Small intestine (tissue), 16 donors: ENCODE data around the gene FBXL16. TPM values are rescaled to one million over a fixed set of nuclear protein-coding genes. Genes with fewer than 3 reads are reported as not detected.
"Not testable (repeated sequence)": the region's sequence is repeated elsewhere in the genome, so short reads cannot be mapped to it uniquely, and the experiment has no call there.

Source experiments
- DNase-seq, 2 donors: peaks; one replicate each; pipeline versions ENCODE4 v3.0.0 to v3.0.0-alpha.2; 2013
- FAIRE-seq: peaks from 2 replicates; lab custom pipeline; 2012; peaks lifted over from hg19 to GRCh38; lab: Jason Lieb, UNC
- H3K27ac ChIP-seq, 3 donors: one replicate each; pipeline ENCODE4 v1.5.1; 2013; ENCODE audit warnings: low read length in 2 of 3, mild to moderate bottlenecking in 2 of 3, control low read depth in 1 of 3, inconsistent platforms in 1 of 3, low read depth in 1 of 3, moderate library complexity in 1 of 3
- H3K27me3 ChIP-seq, 3 donors: one replicate each; pipeline ENCODE4 v1.6.1; 2013; ENCODE audit warnings: low read length in 3 of 3, inconsistent platforms in 1 of 3; ENCODE audit not compliant: control insufficient read depth in 3 of 3, insufficient read depth in 3 of 3
- H3K36me3 ChIP-seq, 3 donors: one replicate each; pipeline ENCODE4 v1.6.1; 2013; ENCODE audit warnings: low read length in 3 of 3, inconsistent platforms in 1 of 3, low read depth in 1 of 3, mild to moderate bottlenecking in 1 of 3, moderate library complexity in 1 of 3; ENCODE audit not compliant: control insufficient read depth in 3 of 3, insufficient read depth in 2 of 3
- H3K4me1 ChIP-seq, 3 donors: one replicate each; pipeline ENCODE4 v1.6.1; 2013; ENCODE audit warnings: low read length in 2 of 3, inconsistent platforms in 1 of 3, low read depth in 1 of 3, mild to moderate bottlenecking in 1 of 3, moderate library complexity in 1 of 3; ENCODE audit not compliant: control insufficient read depth in 3 of 3, insufficient read depth in 2 of 3
- H3K4me3 ChIP-seq, 3 donors: one replicate each; pipeline ENCODE4 v1.5.1; 2013; ENCODE audit warnings: low read length in 3 of 3, control low read depth in 1 of 3, inconsistent platforms in 1 of 3, low read depth in 1 of 3, mild to moderate bottlenecking in 1 of 3, moderate library complexity in 1 of 3
- H3K9me3 ChIP-seq, 2 donors: one replicate each; pipeline ENCODE4 v1.6.1; 2013; ENCODE audit warnings: low read depth in 1 of 2, low read length in 1 of 2; ENCODE audit not compliant: control insufficient read depth in 2 of 2, insufficient read depth in 1 of 2
- WGBS, 3 donors: extraction: QIAGEN DNeasy Blood & Tissue Kit; methylation state at CpG; one replicate each; pipeline ENCODE4 v1.1.7; 2013; 5-methylcytosine and 5-hydroxymethylcytosine counted together
- long read RNA-seq, 10 donors: transcript quantifications; one replicate each; lab custom pipeline, GENCODE V29; 2026
- polyA plus RNA-seq, 4 donors: library from polyadenylated mRNA; stranded (reverse) in 3 of 4; unstranded in 1 of 4; fragments of 200-250 nt in 3 of 4; fragments of 120-200 nt in 1 of 4; gene quantifications; one replicate each; pipeline versions ENCODE4 v1.2.1 to v1.2.3, GENCODE V29; 2013
- donor health status: healthy with polysubstance abuse.
- donor health status: control.
- donor health status: control.
- donor health status: Bipolar disorder and iron deficiency.
- donor health status: healthy.

Gene FBXL16, protein sequence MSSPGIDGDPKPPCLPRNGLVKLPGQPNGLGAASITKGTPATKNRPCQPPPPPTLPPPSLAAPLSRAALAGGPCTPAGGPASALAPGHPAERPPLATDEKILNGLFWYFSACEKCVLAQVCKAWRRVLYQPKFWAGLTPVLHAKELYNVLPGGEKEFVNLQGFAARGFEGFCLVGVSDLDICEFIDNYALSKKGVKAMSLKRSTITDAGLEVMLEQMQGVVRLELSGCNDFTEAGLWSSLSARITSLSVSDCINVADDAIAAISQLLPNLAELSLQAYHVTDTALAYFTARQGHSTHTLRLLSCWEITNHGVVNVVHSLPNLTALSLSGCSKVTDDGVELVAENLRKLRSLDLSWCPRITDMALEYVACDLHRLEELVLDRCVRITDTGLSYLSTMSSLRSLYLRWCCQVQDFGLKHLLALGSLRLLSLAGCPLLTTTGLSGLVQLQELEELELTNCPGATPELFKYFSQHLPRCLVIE
- polyA plus RNA-seq = 1 to 10 TPM in 3 of 4 donors, under 1 TPM in 1; 0.81 to 3.4 (median 1.2) TPM
- long read RNA-seq, donor 1 = 0 reads
- long read RNA-seq, donor 2 = 0 reads
- long read RNA-seq, donor 3 = 0 reads
- long read RNA-seq, donor 4 = 0 reads
- long read RNA-seq, donor 5 = 0 reads
- long read RNA-seq, donor 6, partial matches to known transcripts = 0 of 1 reads
- long read RNA-seq, donor 6, other reads (novel, unspliced or antisense) = 0 of 1 reads
- long read RNA-seq, donor 7 = 0 reads
- long read RNA-seq, donor 8 = 0 reads
- long read RNA-seq, donor 9 = 0 reads
- long read RNA-seq, donor 10, partial matches to known transcripts = 0 of 2 reads
- long read RNA-seq, donor 10, other reads (novel, unspliced or antisense) = 0 of 2 reads

- WGBS, 3 donors = 1 to 2% (median 1%) methylated on average over 30 to 115 of the region's 115 CpGs
- Histone ChIP-seq H3K4me3 (peak within 1 kb of the TSS in 2 of 3 donors; percentile 7 to 32), H3K36me3 (no peaks in the 10 kb centered on the region), H3K9me3 (no peaks in the 10 kb centered on the region), H3K27ac (peak within 1 kb of the TSS in 1 of 3 donors; percentile 22), H3K4me1 (peaks cover 0 to under 1% (median 0%) of the 10 kb centered on the region in 3 donors), H3K27me3 (peaks cover 31 to 88% (median 62%) of the 10 kb centered on the region in 3 donors)
- FAIRE-seq (no peak), DNase-seq (no peak)
Measured at GRCh38 chr16:705431-706188, at the start of gene FBXL16. TSS of gene FBXL16 (minus strand) at chr16:705801. CDS start at chr16:697405, 8,396 bp downstream.

GRCh38 chr16:754656-755055 is 49.1 kb upstream of the FBXL16 start:
- Histone ChIP-seq H3K4me3 (no peak overlapping the region), H3K36me3 (no peaks in the 10 kb centered on the region), H3K9me3 (peaks cover 0 to 3% of the 10 kb centered on the region in 2 donors), H3K27ac (no peak overlapping the region), H3K27me3 (peaks cover 2 to 8% (median 6%) of the 10 kb centered on the region in 3 donors), H3K4me1 (peaks cover 0 to 7% (median 0%) of the 10 kb centered on the region in 3 donors)
- WGBS, 3 donors = 35 to 39% (median 36%) methylated on average over 11 of the region's 11 CpGs
- FAIRE-seq (no peak), DNase-seq (no peak)

DNA sequence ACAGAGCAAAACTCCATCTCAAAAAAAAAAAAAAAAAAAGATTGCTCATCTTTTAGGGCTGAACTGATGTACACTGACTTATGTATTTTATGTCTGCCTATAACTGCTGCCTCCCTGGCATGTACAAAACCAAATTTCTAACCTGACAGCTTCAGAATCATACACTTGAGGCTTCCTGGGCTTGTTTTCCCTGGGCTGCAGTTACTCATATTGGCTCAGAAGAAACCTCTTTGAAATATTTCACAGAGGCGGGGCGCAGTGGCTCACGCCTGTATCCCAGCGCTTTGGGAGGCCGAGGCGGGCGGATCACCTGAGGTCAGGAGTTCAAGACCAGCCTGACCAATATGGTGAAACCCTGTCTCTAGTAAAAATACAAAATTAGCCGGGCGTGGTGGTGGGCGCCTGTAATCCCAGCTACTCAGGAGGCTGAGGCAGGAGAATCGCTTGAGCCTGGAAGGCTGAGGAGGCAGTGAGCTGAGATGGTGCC is 48.6 kb upstream of the FBXL16 start:
- not testable (repeated sequence) for H3K4me1 ChIP-seq, FAIRE-seq, H3K27ac ChIP-seq, DNase-seq, H3K27me3 ChIP-seq, H3K4me3 ChIP-seq, H3K9me3 ChIP-seq, H3K36me3 ChIP-seq
- 71 to 84% (median 77%) methylated on average over 11 of the region's 11 CpGs for WGBS, 3 donors

GRCh38 chr16:752007-752312 is 46.4 kb upstream of the FBXL16 start:
- H3K4me3 ChIP-seq = no peak overlapping the region
- peak in 1 of 2 donors; percentile 44 for DNase-seq
- no peak overlapping the region for H3K27ac ChIP-seq
- WGBS, 3 donors = 16 to 30% (median 26%) methylated on average over 10 of the region's 10 CpGs
- no peaks in the 10 kb centered on the region for H3K36me3 ChIP-seq
- H3K4me1 ChIP-seq = peaks cover 0 to 3% (median 0%) of the 10 kb centered on the region in 3 donors
- FAIRE-seq = no peak
- peaks cover 0 to 3% of the 10 kb centered on the region in 2 donors for H3K9me3 ChIP-seq
- peaks cover 2 to 8% (median 6%) of the 10 kb centered on the region in 3 donors for H3K27me3 ChIP-seq

DNA sequence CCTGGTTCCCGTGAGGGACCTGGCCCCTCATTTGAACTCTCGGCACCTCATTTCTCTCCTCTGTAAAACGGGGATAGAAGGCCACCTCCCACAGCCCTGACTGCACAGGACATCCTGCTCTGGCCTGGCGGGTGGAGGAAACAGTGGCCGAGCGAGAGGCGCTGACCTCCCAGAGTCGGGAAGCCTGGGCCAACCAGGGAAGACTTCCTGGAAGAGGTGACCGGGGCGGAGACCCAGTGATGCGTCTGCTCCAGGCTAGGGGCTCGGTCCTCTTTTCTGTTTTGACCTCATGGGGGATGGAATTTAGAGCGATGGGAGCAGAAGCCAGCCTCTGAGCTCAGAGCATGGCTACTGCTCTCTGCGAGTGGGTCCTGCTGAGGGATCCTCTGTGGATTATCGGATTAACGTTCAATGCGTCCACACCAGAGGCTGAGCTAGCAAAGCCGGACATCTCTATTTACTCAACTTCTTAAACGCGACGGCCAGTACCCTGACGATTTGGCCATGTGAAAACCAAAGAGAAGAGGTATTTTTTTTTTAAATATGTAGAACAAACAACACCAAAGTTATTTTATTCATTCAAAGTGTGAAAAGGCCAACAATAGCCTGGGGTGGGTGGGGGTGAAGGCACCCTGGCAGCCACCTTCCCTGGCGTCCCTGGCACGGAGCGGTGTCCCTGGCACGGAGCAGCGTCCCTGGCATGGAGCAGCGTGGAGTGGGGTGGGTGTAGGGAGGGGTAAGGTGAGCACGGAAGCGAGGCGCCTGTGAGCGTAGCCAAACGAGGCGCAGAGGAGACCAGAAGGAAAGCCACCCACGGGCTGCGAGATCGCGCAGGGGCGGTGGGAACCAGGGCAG is 45.8 kb upstream of the FBXL16 start:
- no peak for FAIRE-seq
- no peak overlapping the region for H3K4me3 ChIP-seq
- H3K27ac ChIP-seq = no peak overlapping the region
- H3K9me3 ChIP-seq = no peaks in the 10 kb centered on the region
- WGBS, 3 donors = 38 to 62% (median 51%) methylated on average over 38 to 39 of the region's 39 CpGs
- H3K4me1 ChIP-seq = peaks cover 0 to 3% (median 0%) of the 10 kb centered on the region in 3 donors
- no peak for DNase-seq
- H3K36me3 ChIP-seq = no peaks in the 10 kb centered on the region
- H3K27me3 ChIP-seq = peaks cover 2 to 8% (median 6%) of the 10 kb centered on the region in 3 donors

DNA sequence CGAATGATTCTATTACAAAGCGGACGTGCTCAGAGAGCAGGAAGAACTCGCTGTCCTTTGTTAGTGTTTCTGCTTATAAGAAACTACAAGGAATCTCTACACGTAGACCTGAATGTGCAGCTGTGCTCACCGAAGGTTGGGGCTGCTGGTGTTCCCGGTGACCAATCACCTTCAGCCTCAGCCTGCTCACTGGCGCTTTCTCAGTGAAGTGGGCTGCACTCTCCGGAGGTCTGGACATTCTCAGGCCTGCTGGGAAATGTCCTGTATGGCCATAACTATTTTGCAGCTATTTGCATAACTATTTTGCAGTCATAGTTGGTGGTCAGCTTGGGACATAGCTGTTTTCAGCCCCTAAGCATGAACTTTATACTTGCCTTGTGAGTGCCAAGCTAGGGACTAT is 44.9 kb upstream of the FBXL16 start:
- 63 to 73% (median 72%) methylated on average over 9 of the region's 9 CpGs for WGBS, 3 donors
- Histone ChIP-seq H3K4me3 (no peak overlapping the region), H3K36me3 (no peaks in the 10 kb centered on the region), H3K27me3 (peaks cover 2 to 8% (median 6%) of the 10 kb centered on the region in 3 donors), H3K4me1 (peaks cover 0 to 3% (median 0%) of the 10 kb centered on the region in 3 donors), H3K9me3 (no peaks in the 10 kb centered on the region), H3K27ac (no peak overlapping the region)
- FAIRE-seq (no peak), DNase-seq (no peak)

GRCh38 chr16:749010-749409 is 43.4 kb upstream of the FBXL16 start:
- no peaks in the 10 kb centered on the region for H3K9me3 ChIP-seq

More at GRCh38 chr16:749010-749409, 43.4 kb upstream of the FBXL16 start:
- Histone ChIP-seq H3K4me3 (no peak overlapping the region), H3K4me1 (peaks cover 0 to 3% (median 0%) of the 10 kb centered on the region in 3 donors), H3K27me3 (peaks cover 2 to 8% (median 6%) of the 10 kb centered on the region in 3 donors), H3K27ac (no peak overlapping the region), H3K36me3 (no peaks in the 10 kb centered on the region)
- WGBS, 3 donors = 77 to 90% (median 80%) methylated on average over 6 of the region's 6 CpGs
- DNase-seq (no peak), FAIRE-seq (no peak)
